Fibroblast of the aortic adventitia (primary cell): ENCODE data around the gene CCNK. TPM values are rescaled to one million over a fixed set of nuclear protein-coding genes. Genes with fewer than 3 reads are reported as not detected.

Experiments
- DNase-seq: peaks from one replicate; pipeline ENCODE4 v3.0.0-alpha.2; 2010; ENCODE audit warnings: low read depth
- H3K4me3 ChIP-seq: 2 replicates; pipeline ENCODE4 v1.5.1; 2011; ENCODE audit warnings: low read depth, mild to moderate bottlenecking, control low read depth, low read length, moderate library complexity
- CTCF ChIP-seq: IDR thresholded peaks from 2 replicates; pipeline ENCODE4 v1.5.1; 2011; ENCODE audit warnings: mild to moderate bottlenecking, low read length, control low read depth, inconsistent platforms; ENCODE audit not compliant: insufficient read depth
- total RNA-seq: library from RNA; depleted of rRNA; stranded (reverse); fragments of >200 nt; gene quantifications from 2 replicates; pipeline ENCODE4 v1.2.3, GENCODE V29; 2012; ENCODE audit warnings: low replicate concordance

The CCNK gene
- total RNA-seq, 1 donor: 27.3 TPM

- no peak for DNase-seq
- TF ChIP-seq CTCF: no peak
These were observed 36.6 kb downstream of the CCNK start for GRCh38 chr14:99517643-99518381.

GRCh38 chr14:99518441-99519346 is 37.5 kb downstream of the CCNK start:
- DNase-seq: peak; percentile 47
- peak; percentile 92 for TF ChIP-seq CTCF
- H3K4me3 ChIP-seq: no peak overlapping the region

More at GRCh38 chr14:99517643-99518381, 36.6 kb downstream of the CCNK start:
- no peak overlapping the region for H3K4me3 ChIP-seq

GRCh38 chr14:99519347-99519881 is 38.2 kb downstream of the CCNK start:
- TF ChIP-seq CTCF: no peak
- no peak overlapping the region for H3K4me3 ChIP-seq
- no peak for DNase-seq

GRCh38 chr14:99519931-99520421 is 38.8 kb downstream of the CCNK start:
- DNase-seq: no peak
- no peak overlapping the region for H3K4me3 ChIP-seq
- no peak for TF ChIP-seq CTCF

GRCh38 chr14:99520571-99521081 is 39.4 kb downstream of the CCNK start:
- no peak for TF ChIP-seq CTCF
- no peak for DNase-seq
- no peak overlapping the region for H3K4me3 ChIP-seq

GRCh38 chr14:99521176-99522024 is 40.2 kb downstream of the CCNK start:
- H3K4me3 ChIP-seq: no peak overlapping the region
- DNase-seq: no peak
- TF ChIP-seq CTCF: no peak
